Fibroblast of skin of left quadriceps (primary cell): ENCODE data around the gene RNGTT.
"Not testable (repeated sequence)": the region's sequence is repeated elsewhere in the genome, so short reads cannot be mapped to it uniquely, and the experiment has no call there.

Experiments
- DNase-seq, 2 experiments: peaks; one replicate each; pipeline ENCODE4 v3.0.0-alpha.2; 2013; ENCODE audit warnings: low read depth in 2 of 2

The RNGTT gene

GRCh38 chr6:88810089-88810488 lies 153.3 kb downstream of the RNGTT start:
- DNase-seq, result no peak

GRCh38 chr6:88808381-88808780 lies 155.0 kb downstream of the RNGTT start:
- DNase-seq, result no peak

DNA sequence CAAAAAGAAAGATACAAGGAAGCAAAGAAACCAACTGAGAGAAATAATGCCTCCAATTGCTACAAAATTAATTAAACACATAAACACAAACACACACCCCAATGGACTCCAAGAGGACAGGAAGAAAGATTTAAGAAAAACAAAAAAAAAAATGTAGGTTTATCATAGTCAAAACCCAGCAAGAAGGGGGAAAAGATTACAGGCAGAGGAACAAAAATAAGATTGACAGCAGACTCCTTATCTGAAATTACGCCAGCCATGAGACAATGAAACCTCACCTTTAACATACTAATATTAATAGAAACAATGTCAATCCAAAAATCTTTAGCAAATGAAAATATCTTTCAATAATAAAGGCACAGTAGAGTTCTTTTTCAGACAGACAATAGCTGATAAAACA lies 155.8 kb downstream of the RNGTT start:
- no peak for DNase-seq

DNA sequence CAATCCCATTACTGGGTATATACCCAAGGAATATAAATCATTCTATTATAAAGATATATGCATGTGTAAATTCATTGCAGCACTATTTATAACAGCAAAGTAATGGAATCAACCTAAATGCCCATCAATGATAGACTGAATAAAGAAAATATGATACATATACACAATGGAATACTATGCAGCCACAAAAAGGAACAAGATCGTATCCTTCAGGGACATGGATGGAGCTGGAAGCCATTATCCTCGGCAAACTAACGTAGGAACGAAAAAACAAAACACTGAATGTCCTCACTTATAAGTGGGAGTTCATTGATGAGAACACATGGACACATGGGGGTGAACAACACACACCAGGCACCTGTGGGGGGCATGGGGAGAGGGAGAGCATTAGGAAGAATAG lies 156.7 kb downstream of the RNGTT start:
- no peak for DNase-seq

GRCh38 chr6:88804701-88805100 lies 158.7 kb downstream of the RNGTT start:
- DNase-seq, result peak; percentile 19 to 28

DNA sequence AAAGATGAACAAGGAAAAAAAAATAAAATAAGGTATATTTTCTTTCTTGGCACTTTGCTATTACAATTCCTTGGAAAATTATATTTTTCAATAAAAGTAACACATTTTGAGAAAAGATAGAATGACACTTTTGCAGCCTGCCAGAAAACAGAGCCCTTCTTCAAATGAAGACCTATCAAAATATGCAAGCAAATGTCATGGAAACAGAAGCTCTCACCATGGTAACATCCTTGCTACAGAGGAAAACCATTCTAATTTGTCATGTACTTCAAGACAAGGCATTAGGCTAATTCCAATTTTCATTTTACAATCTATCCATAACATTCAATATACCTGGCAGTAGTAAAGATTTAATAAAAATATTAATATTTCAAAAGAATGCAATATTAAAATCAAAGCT lies 177.9 kb downstream of the RNGTT start:
- DNase-seq, result no peak

DNA sequence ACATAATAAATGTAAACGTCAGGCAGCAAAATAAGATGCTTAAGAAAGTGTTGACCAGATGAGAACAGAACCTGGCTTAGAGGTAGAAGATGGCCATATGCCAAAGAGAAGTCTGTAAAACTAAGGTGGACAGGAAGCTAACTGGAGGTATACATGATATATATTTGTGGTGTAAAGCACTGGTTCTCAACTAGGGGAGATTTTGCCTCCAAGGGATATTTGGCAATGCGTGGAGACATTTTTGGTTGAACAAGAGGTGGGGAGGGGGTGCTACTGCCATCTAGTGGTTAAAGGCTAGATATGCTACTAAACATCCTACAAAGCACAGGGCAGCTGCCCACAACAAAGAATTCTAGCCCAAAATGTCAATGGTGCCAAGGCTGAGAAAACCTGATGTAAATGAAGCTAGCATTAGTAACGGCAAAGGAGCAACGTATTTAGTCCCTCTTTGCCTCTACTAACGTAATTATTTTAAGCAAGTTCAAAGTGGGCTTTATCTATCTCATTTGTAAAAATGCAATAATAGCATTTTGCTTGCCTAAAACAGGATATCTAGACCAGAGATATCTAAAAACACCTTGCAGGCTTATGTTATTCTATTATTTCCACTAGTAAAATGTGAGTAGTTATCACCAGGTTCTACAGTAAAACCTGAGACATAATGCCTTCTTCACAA lies 182.6 kb downstream of the RNGTT start:
- peak; percentile 57 for DNase-seq

- no peak for DNase-seq
Measured at GRCh38 chr6:88775866-88776571, 187.4 kb downstream of the RNGTT start.

- not testable (repeated sequence) for DNase-seq
Measured at GRCh38 chr6:88768114-88768513, 195.3 kb downstream of the RNGTT start.

DNA sequence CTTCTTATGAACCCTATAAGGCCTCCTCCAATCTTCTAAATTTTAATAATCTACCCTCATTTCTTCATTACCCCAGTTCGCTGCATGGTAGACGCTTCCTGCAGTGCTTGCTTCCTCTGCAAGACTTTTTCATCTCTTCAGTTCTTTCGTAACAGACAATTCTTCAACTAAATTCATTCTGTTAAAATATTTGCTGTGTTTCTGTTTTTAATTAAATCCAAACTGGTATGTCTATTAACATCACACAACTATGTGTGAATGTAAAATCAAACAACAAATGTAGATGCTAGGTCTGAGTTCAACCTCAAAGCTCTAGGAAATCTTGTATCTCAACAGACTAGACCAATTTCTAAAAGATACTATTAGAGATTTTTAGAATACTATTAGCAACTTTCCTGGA lies 199.3 kb downstream of the RNGTT start:
- peak; percentile 44 to 48 for DNase-seq

GRCh38 chr6:88763160-88763559 lies 200.3 kb downstream of the RNGTT start:
- no peak for DNase-seq

DNA sequence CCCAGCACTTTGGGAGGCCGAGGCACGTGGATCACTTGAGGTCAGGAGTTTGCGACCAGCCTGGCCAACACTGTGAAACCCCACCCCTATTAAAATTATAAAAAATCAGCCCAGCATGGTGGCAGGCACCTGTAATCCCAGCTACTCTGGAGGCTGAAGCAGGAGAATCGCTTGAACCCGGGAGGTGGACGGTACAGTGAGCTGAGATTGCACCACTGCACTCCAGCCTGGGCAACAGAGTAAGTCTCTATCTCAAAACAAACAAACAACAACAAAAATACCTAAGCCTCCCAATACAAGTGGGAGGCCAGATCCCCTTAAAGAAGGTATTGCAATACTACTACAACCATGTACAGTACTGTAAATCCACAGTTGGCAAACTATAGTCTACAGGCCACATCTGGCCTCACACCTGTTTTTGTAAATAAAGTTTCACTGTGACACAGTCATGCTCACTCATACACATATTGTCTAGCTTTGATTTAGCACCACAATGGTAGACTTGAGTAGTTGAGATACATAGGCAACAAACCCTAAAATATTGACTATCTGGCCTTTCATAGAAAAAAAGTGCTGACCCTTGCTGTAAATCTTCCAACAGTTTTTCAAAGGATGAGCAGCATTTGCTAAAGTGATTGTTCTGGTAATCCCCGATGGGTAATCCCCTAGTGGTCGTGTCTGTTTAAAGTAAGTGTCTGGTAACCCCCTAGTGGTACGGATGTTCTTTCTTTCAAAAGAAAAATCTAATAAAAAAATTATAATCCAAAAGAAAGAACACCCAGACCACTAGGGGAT lies 202.0 kb downstream of the RNGTT start:
- no peak for DNase-seq

DNA sequence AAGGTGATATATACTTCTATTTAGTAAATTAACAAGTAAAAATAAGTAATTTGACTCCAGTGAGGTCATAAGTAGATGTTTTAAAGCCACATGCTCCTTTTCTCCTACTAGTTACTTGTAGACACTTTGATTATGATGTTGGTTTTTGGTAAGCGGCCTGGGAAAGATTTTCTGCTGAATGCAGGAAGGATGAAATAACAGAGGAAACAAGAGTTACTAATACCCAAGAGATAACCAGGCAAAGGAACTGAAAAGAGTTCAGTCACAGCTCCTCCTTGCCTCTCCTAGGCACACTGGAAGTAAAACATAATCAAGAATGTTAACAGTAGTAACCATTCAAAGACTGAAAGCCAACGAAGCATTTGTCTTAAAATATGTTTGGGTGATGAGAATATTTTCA lies 203.3 kb downstream of the RNGTT start:
- no peak for DNase-seq

- DNase-seq, result no peak
Measured at GRCh38 chr6:88750936-88751335, 212.5 kb downstream of the RNGTT start.

DNA sequence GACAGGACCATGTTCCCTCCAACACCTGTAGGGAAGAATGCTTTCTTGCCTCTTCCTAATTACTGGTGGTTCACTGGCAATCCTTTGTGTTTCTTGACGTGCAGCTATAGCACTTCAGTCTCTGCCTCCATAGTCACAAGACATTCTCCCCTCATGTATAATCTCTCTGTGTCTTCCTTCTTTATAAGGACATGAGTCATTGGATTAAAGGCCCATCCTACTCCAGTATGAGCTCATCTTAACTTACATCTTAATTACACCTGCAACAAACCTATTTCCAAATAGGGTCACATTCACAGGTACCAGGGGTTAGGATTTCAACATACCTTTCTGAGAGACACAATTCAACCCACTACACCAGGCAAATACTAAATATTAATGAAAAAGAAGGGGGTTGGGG lies 213.6 kb downstream of the RNGTT start:
- no peak for DNase-seq

GRCh38 chr6:88748141-88748540 lies 215.3 kb downstream of the RNGTT start:
- no peak for DNase-seq

DNA sequence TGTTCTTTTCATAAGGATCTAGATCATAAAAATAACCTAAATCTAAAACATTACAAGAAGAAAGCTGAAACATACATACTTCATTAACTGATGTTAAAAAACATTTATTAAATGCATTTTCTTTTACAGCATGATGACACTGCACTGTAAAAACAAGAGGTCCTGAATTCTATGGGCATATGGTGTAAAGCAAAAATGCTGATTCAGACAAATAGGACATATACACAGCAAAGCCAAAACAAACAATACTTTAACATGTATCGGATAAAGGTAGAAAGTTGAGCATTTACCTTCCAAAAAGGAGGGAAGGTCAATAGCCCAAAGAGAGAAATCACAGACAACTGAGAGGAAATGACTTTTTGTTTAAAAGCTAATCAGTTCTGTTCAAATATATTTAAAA lies 221.5 kb downstream of the RNGTT start:
- DNase-seq, result no peak

DNA sequence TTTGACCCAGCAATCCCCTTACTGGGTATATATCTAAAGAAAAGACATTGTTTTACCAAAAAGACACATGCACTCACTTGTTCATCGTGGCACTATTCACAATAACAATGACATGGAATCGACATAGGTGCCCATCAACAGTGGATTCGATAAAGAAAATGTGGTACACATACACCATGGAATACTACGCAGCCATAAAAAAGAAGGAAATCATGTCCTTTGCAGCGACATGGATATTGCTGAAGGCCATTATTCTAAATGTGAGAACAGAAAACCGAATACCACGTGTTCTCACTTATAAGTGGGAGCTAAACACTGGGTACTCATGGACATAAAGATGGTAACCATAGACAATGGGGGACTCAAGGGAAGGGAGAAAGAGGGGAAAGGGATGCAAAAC lies 222.3 kb downstream of the RNGTT start:
- no peak for DNase-seq

DNA sequence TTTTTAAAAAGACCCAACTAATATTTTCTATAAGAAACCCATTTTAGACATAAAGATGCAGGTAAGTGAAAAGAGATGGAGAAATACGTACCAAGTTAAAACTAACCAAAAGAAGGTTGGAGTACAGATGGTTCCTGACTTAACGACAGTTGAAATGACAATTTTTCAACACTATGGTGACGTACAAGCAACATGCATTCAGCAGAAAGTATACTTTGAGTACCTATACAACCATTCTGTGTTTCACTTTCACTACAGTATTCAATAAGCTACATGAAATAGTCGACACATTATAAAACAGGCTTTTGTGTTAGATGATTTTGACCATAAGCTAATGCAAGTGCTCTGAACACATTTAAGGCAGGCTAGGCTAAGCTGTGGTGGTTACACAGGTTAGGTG lies 228.9 kb downstream of the RNGTT start:
- DNase-seq, result no peak

DNA sequence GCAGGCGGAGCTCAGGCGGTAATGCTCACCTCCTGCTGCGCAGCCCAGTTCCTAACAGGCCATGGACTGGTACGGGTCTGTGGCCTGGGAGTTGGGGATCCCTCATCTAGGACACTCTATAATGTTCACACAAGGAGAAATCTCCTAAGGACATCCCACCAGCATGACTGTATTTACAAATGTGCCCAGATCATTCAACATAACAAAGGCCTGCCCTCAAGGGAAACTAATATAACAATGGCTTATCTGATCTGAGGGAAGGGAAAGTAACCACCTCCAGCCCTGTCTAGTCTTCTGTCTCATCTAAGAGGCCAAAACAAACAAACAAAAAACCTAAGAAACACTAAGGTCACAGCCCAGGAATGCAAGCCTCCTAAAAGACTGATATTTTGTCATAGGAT lies 232.8 kb downstream of the RNGTT start:
- no peak for DNase-seq

GRCh38 chr6:88728756-88729155 lies 234.7 kb downstream of the RNGTT start:
- DNase-seq, result no peak

GRCh38 chr6:88726409-88726808 lies 237.0 kb downstream of the RNGTT start:
- DNase-seq, result not testable (repeated sequence)
